Psoas muscle (tissue), 8 donors: Measurements from ENCODE around the gene SLC30A2. TPM values are rescaled to one million over a fixed set of nuclear protein-coding genes. Genes with fewer than 3 reads are reported as not detected.

Experiments used
- ATAC-seq, 4 donors: fragments of 200-7000 bp; cut with Tn5 transposase; one replicate each; pipeline ENCODE4 v1.9.1; 2020; ENCODE audit warnings: moderate library complexity in 3 of 4, mild to moderate bottlenecking in 2 of 4
- DNase-seq, 2 donors: peaks; one replicate each; pipeline ENCODE4 v3.0.0-alpha.2; 2020
- H3K27ac ChIP-seq: fragments of 200-600 bp; one replicate; pipeline ENCODE4 v1.8.0; 2022
- H3K27me3 ChIP-seq, 3 donors: fragments of 200-600 bp in 1 of 3; one replicate each; pipeline versions ENCODE4 v1.6.1 to v1.8.0; 2013 to 2022; ENCODE audit warnings: low read length in 2 of 3, mild to moderate bottlenecking in 2 of 3, moderate library complexity in 1 of 3; ENCODE audit not compliant: insufficient read depth in 3 of 3
- H3K36me3 ChIP-seq, 2 donors: fragments of 200-600 bp in 1 of 2; one replicate each; pipeline versions ENCODE4 v1.6.1 to v1.8.0; 2013 to 2022; ENCODE audit warnings: low read depth in 1 of 2, mild to moderate bottlenecking in 1 of 2, moderate library complexity in 1 of 2; ENCODE audit not compliant: insufficient read depth in 1 of 2
- H3K4me1 ChIP-seq: fragments of 200-600 bp; one replicate; pipeline ENCODE4 v1.8.0; 2022
- H3K4me3 ChIP-seq: fragments of 200-600 bp; one replicate; pipeline ENCODE4 v1.8.0; 2022; ENCODE audit warnings: mild to moderate bottlenecking
- H3K9me3 ChIP-seq: fragments of 200-600 bp; one replicate; pipeline ENCODE4 v1.8.0; 2022
- WGBS, 3 donors: extraction: QIAGEN DNeasy Blood & Tissue Kit; methylation state at CpG; one replicate each; pipeline versions ENCODE4 v1.1.6 to v1.1.7; 2013; 5-methylcytosine and 5-hydroxymethylcytosine counted together
- intact Hi-C, 2 donors: fragments of 100-400 bp; cut with DNase I; formaldehyde crosslinking; loops; one replicate each; pipeline versions ENCODE4 v1.11.0 to v1.14.2; 2022
- polyA plus RNA-seq, 3 donors: library from polyadenylated mRNA; stranded (reverse); fragments of 200-250 nt; gene quantifications; one replicate each; pipeline ENCODE4 v1.2.3, GENCODE V29; 2013
- total RNA-seq, 4 donors: library from RNA; stranded (reverse); fragmentation: NEBNext Ultra II Directional in 2 of 4; extraction: Animal tissue kit (Norgen Biotek cat#: 25700) in 2 of 4; gene quantifications; one replicate each; pipeline versions ENCODE4 v1.2.1 to v1.2.4, GENCODE V29; 2021 to 2023
- TF ChIP-seq, protein P1 (sequence below): fragments of 200-600 bp; IDR thresholded peaks from one replicate; pipeline ENCODE4 v1.8.0; 2022; ENCODE audit warnings: antibody characterized with exemption
- donor health status: healthy with polysubstance abuse.
- donor health status: DM: no; HTN: no; CAD: no; lungs with moderate emphysema.
- donor health status: Bipolar disorder and iron deficiency.
- donor health status: healthy.
- donor health status: DM: yes; HTN: yes; CAD: no.
- donor health status: DM: no; HTN: no; CAD: no.
- donor health status: DM: no; HTN: no; CAD: no.
- donor health status: DM: yes; HTN: yes; CAD: no.

Gene SLC30A2
- total and polyA plus RNA-seq, 7 donors, result 0.21 to 7.8 (median 1.2) TPM

DNA sequence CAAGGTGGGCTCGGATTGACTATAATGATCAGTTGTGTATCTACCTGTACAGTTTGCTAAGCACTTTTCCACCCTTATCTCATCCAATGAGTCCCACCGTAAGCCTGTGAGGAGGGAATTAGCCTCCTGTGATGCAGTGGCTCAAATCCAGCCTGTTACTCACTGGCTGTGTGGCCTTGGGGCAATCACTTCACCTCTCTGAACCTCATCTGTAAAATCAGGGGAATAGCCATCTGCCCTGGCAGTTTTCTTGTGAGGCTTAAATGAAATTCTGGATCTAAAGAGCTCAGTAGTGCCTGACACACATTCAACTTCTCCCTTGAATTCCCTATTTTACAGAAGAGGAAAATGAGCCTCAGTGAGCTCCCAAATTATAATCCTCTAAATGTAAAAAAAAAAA lies 31.7 kb downstream of the SLC30A2 start:
- intact Hi-C loops, result no loop called here
- WGBS, 3 donors, result 91 to 96% (median 92%) methylated on average over 2 of the region's 2 CpGs
- Histone ChIP-seq H3K36me3 (peaks cover 0 to 6% of the 10 kb centered on the region in 2 donors), H3K27me3 (no peaks in the 10 kb centered on the region), H3K4me3 (no peak overlapping the region), H3K9me3 (no peaks in the 10 kb centered on the region), H3K4me1 (peaks cover 19% of the 10 kb centered on the region), H3K27ac (no peak overlapping the region)
- DNase-seq, result no peak
- TF ChIP-seq, protein P1, sequence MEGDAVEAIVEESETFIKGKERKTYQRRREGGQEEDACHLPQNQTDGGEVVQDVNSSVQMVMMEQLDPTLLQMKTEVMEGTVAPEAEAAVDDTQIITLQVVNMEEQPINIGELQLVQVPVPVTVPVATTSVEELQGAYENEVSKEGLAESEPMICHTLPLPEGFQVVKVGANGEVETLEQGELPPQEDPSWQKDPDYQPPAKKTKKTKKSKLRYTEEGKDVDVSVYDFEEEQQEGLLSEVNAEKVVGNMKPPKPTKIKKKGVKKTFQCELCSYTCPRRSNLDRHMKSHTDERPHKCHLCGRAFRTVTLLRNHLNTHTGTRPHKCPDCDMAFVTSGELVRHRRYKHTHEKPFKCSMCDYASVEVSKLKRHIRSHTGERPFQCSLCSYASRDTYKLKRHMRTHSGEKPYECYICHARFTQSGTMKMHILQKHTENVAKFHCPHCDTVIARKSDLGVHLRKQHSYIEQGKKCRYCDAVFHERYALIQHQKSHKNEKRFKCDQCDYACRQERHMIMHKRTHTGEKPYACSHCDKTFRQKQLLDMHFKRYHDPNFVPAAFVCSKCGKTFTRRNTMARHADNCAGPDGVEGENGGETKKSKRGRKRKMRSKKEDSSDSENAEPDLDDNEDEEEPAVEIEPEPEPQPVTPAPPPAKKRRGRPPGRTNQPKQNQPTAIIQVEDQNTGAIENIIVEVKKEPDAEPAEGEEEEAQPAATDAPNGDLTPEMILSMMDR, result no peak
- no peak for ATAC-seq

DNA sequence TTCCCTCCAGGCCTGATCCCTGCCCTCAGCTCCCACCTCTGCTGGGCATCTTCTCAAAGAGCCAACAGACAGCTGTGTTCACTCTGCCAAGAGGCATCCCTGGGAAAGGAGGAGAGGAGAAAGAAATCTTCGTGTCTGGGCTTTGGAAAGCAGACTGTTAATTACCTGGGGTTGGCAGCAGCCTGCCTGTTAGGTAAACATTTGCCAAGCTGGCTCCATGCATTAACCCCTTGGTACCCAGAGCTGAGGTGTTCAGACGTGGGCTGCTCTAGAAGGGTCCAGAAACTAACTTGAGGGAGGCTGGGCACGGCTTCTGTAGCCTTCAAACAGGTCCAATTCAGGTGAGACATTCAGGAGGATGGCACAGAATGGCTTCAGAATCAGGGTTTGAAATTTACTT lies 33.1 kb downstream of the SLC30A2 start:
- WGBS, 3 donors, result 66 to 75% (median 73%) methylated on average over 3 of the region's 3 CpGs
- no peak for DNase-seq
- TF ChIP-seq, protein P1, result no peak
- Histone ChIP-seq H3K27me3 (no peaks in the 10 kb centered on the region), H3K4me1 (peaks cover 14% of the 10 kb centered on the region), H3K9me3 (no peaks in the 10 kb centered on the region), H3K36me3 (peaks cover 0 to 6% of the 10 kb centered on the region in 2 donors), H3K4me3 (no peak overlapping the region), H3K27ac (no peak overlapping the region)
- intact Hi-C loops, result no loop called here
- ATAC-seq, result no peak

DNA sequence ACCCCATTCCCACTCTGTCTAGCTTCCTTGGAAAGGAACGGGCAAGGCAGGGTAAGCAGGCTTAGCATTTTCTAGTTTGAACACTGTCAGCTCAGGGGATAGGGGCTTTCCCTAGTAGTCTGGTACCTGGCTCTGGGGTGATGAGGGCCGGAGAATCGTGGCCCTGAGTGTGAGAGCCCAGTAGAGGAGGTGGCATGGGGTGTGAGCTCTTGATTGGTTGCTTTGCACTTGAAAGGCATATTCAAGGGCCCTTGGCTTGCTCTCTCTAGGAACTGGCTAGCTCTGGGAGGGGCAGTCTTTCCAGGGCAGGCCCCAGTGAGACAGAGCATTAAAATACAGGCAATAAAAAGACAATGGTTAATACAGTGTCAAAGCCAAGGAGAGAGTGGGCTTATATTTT lies 35.1 kb downstream of the SLC30A2 start:
- Histone ChIP-seq H3K4me1 (no peaks in the 10 kb centered on the region), H3K27me3 (no peaks in the 10 kb centered on the region), H3K36me3 (peaks cover 0 to 6% of the 10 kb centered on the region in 2 donors), H3K27ac (no peak overlapping the region), H3K9me3 (no peaks in the 10 kb centered on the region), H3K4me3 (no peak overlapping the region)
- intact Hi-C loops, result no loop called here
- no peak for DNase-seq
- 73 to 83% (median 78%) methylated on average over 3 of the region's 3 CpGs for WGBS, 3 donors
- no peak for ATAC-seq
- TF ChIP-seq, protein P1, result no peak

DNA sequence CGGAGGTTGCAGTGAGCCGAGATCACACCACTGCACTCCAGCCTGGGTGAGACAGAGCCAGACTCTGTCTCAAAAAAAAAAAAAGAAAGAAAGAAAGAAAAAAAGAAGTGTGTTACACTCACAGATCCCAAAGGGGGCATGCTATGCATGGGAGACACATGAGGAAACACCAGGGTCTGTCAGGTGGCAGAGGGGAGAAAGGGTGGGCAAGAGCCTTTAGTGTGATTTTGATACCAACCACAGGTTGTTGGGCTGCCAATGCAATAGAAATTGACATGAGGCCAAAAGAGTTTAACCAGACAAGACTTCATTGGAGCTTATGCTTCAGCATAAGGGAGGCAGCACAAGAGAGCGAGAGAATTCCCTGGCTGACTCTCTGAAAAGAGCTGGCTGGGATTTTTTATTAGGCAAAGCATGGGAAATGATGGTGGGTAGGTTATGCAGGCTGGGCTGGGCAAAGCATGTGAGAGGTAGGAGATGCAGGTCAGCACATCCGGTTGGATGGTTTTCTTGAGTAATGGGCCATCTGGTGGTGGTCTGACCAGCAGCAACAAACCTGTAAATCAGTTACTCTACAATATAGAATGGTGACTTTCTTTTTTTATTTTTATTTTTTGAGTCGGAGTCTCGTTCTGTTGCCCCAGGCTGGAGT lies 36.0 kb downstream of the SLC30A2 start:
- H3K4me3 ChIP-seq, result no peak overlapping the region
- 71 to 82% (median 78%) methylated on average over 6 of the region's 6 CpGs for WGBS, 3 donors
- DNase-seq (no peak), ATAC-seq (no peak)
- H3K9me3 ChIP-seq, result no peaks in the 10 kb centered on the region
- no peak overlapping the region for H3K27ac ChIP-seq
- no peaks in the 10 kb centered on the region for H3K36me3 ChIP-seq
- intact Hi-C loops, result no loop called here
- no peaks in the 10 kb centered on the region for H3K27me3 ChIP-seq
- TF ChIP-seq, protein P1, result no peak
- H3K4me1 ChIP-seq, result no peaks in the 10 kb centered on the region

DNA sequence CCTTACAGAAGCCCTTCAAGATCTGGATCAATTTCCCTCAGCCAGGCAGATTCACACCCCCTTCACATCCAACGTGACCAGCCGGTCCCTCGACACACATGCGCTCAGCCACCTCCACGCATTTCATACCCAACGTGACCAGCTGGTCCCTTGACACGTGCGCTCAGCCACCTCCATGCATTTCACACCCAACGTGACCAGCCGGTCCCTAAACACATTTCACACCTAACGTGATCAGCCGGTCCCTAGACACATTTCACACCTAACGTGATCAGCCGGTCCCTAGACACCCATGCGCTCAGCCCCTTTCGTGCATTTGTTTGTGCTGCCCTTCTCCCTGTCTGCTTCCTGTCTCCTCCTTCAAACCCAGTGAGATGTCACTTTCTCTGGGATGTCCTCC lies 39.2 kb downstream of the SLC30A2 start:
- H3K4me3 ChIP-seq, result no peak overlapping the region
- no peak overlapping the region for H3K27ac ChIP-seq
- no peaks in the 10 kb centered on the region for H3K27me3 ChIP-seq
- no peaks in the 10 kb centered on the region for H3K4me1 ChIP-seq
- WGBS, 3 donors, result 88 to 92% (median 89%) methylated on average over 16 of the region's 16 CpGs
- DNase-seq (no peak), ATAC-seq (no peak)
- no peaks in the 10 kb centered on the region for H3K36me3 ChIP-seq
- intact Hi-C loops, result no loop called here
- TF ChIP-seq, protein P1, result no peak
- H3K9me3 ChIP-seq, result no peaks in the 10 kb centered on the region
